HL-60 (cell line): ENCODE results near the gene ABCG2.

Source experiments
- CTCF ChIP-seq: IDR thresholded peaks from one replicate; pipeline ENCODE4 v1.5.1; 2011; ENCODE audit warnings: low read length, control low read depth, inconsistent platforms; ENCODE audit not compliant: insufficient read depth
- GABPA ChIP-seq: IDR thresholded peaks from 2 replicates; pipeline ENCODE4 v1.6.1; 2012; ENCODE audit warnings: low read depth
- POLR2AphosphoS5 ChIP-seq: IDR thresholded peaks from 2 replicates; pipeline ENCODE4 v1.6.1; 2012; ENCODE audit warnings: low read depth
- REST ChIP-seq: IDR thresholded peaks from 2 replicates; pipeline ENCODE4 v1.6.1; 2012; ENCODE audit warnings: low read depth; ENCODE audit not compliant: insufficient replicate concordance
- SPI1 ChIP-seq: IDR thresholded peaks from 2 replicates; pipeline ENCODE4 v1.6.1; 2012; ENCODE audit warnings: low read depth, mild to moderate bottlenecking, borderline replicate concordance

GRCh38 chr4:88130544-88131305 is 27.7 kb downstream of the ABCG2 start:
- no peak for TF ChIP-seq REST
- no peak for TF ChIP-seq CTCF
- peak; percentile 93 for TF ChIP-seq SPI1
- no peak for TF ChIP-seq GABPA
- no peak for TF ChIP-seq POLR2AphosphoS5
